Keratinocyte (primary cell): ENCODE measurements around the gene ESR2. TPM values are rescaled to one million over a fixed set of nuclear protein-coding genes. Genes with fewer than 3 reads are reported as not detected.

ENCODE experiments used
- DNase-seq: peaks from one replicate; pipeline ENCODE4 v3.0.0-alpha.2; 2011; ENCODE audit warnings: low read depth, missing footprints, low spot score
- FAIRE-seq: peaks from 2 replicates; lab custom pipeline; 2011; peaks lifted over from hg19 to GRCh38; lab: Jason Lieb, UNC
- H2AFZ ChIP-seq: 2 replicates; pipeline ENCODE4 v1.6.0; 2012; ENCODE audit warnings: low read length, control low read depth, inconsistent platforms; ENCODE audit not compliant: control insufficient read depth
- H3K27ac ChIP-seq: 2 replicates; pipeline ENCODE4 v1.5.1; 2011; ENCODE audit warnings: low read length; ENCODE audit not compliant: control insufficient read depth, insufficient read depth
- H3K27me3 ChIP-seq: 3 replicates; pipeline ENCODE4 v1.6.0; 2011; ENCODE audit warnings: low read length; ENCODE audit not compliant: control insufficient read depth, insufficient read depth; ENCODE audit errors: extremely low read depth
- H3K36me3 ChIP-seq, 2 experiments: 2 replicates in 1 of 2; 3 replicates in 1 of 2; pipeline ENCODE4 v1.5.1; 2011; ENCODE audit warnings: low read length in 2 of 2, mild to moderate bottlenecking in 1 of 2; ENCODE audit not compliant: control insufficient read depth in 2 of 2, insufficient read depth in 2 of 2; ENCODE audit errors: extremely low read depth in 1 of 2
- H3K4me1 ChIP-seq: 3 replicates; pipeline ENCODE4 v1.5.1; 2011; ENCODE audit warnings: low read length; ENCODE audit not compliant: control insufficient read depth, insufficient read depth; ENCODE audit errors: extremely low read depth
- H3K4me2 ChIP-seq: 3 replicates; pipeline ENCODE4 v1.6.0; 2011; ENCODE audit warnings: low read depth, low read length; ENCODE audit not compliant: control insufficient read depth, insufficient read depth; ENCODE audit errors: extremely low read depth
- H3K4me3 ChIP-seq, 3 experiments: fragments of 200-600 bp in 1 of 3; sonication (generic) in 1 of 3; 2 replicates in 2 of 3; 3 replicates in 1 of 3; pipeline ENCODE4 v1.5.1; 2011 to 2016; ENCODE audit warnings: low read length in 3 of 3, mild to moderate bottlenecking in 3 of 3, control low read depth in 2 of 3, inconsistent platforms in 1 of 3, low read depth in 1 of 3, mixed read lengths in 1 of 3, mixed run types in 1 of 3, moderate library complexity in 1 of 3; ENCODE audit not compliant: control insufficient read depth in 2 of 3, insufficient read depth in 2 of 3; ENCODE audit errors: extremely low read depth in 1 of 3
- H3K79me2 ChIP-seq: 2 replicates; pipeline ENCODE4 v1.6.0; 2012; ENCODE audit warnings: low read length; ENCODE audit not compliant: control insufficient read depth, insufficient read depth
- H3K9ac ChIP-seq: 3 replicates; pipeline ENCODE4 v1.6.0; 2011; ENCODE audit warnings: low read length; ENCODE audit not compliant: control insufficient read depth, insufficient read depth; ENCODE audit errors: extremely low read depth
- H3K9me1 ChIP-seq: 3 replicates; pipeline ENCODE4 v1.6.0; 2011; ENCODE audit warnings: low read length; ENCODE audit not compliant: control insufficient read depth, insufficient read depth; ENCODE audit errors: extremely low read depth
- H3K9me3 ChIP-seq: 2 replicates; pipeline ENCODE4 v1.5.1; 2012; ENCODE audit warnings: low read depth, low read length; ENCODE audit not compliant: control insufficient read depth
- H4K20me1 ChIP-seq: 3 replicates; pipeline ENCODE4 v1.6.0; 2011; ENCODE audit warnings: low read length; ENCODE audit not compliant: control insufficient read depth, insufficient read depth; ENCODE audit errors: extremely low read depth
- EZH2 ChIP-seq: IDR thresholded peaks from one replicate; pipeline ENCODE4 v1.6.1; 2012; ENCODE audit warnings: inconsistent platforms, mild to moderate bottlenecking, low read length, moderate library complexity
- dilution Hi-C: fragments of 300-500 bp; cut with MboI; formaldehyde crosslinking; loops from one replicate; pipeline ENCODE4 v1.7.0; 2020; ENCODE audit warnings: low sequenced_read_pairs; ENCODE audit not compliant: extremely low pct_ligation_motif_present
- polyA plus RNA-seq, 5 experiments: library from polyadenylated mRNA; depleted of rRNA in 3 of 5; stranded (reverse) in 3 of 5; stranded (forward) in 1 of 5; unstranded in 1 of 5; fragments of >200 nt; gene quantifications; 1 replicate in 1 of 5; 2 replicates in 3 of 5; 3 replicates in 1 of 5; pipeline versions ENCODE4 v1.2.1 to v1.2.3, GENCODE V29; 2011 to 2012; ENCODE audit warnings: missing spikeins in 2 of 5, low read depth in 1 of 5, low replicate concordance in 1 of 5
- TF ChIP-seq, protein P1 (sequence below), 3 experiments: IDR thresholded peaks in 1 of 3; conservative IDR thresholded peaks in 1 of 3; optimal IDR thresholded peaks in 1 of 3; 2 replicates in 2 of 3; 3 replicates in 1 of 3; pipeline versions ENCODE3 to v1.5.1; 2011; ENCODE audit warnings: low read length in 3 of 3, mild to moderate bottlenecking in 3 of 3, moderate library complexity in 2 of 3, control low read depth in 1 of 3, inconsistent platforms in 1 of 3; ENCODE audit not compliant: insufficient read depth in 2 of 3; ENCODE audit errors: extremely low read depth in 1 of 3

Gene ESR2
- polyA plus RNA-seq, 1 donor (not counting 4 experiments of a cell fraction or from before 2014, with no cell fraction given), result 0.03 TPM

- Histone ChIP-seq H3K4me1 (no peaks in the 10 kb centered on the region), H3K9ac (no peak overlapping the region), H3K9me3 (no peaks in the 10 kb centered on the region), H3K4me3 (no peak overlapping the region), H3K27me3 (no peaks in the 10 kb centered on the region), H3K79me2 (no peaks in the 10 kb centered on the region), H4K20me1 (no peaks in the 10 kb centered on the region), H3K9me1 (no peaks in the 10 kb centered on the region), H3K4me2 (no peak overlapping the region), H3K27ac (no peak overlapping the region), H3K36me3 (peaks cover 0 to 20% of the 10 kb centered on the region in 2 experiments), H2AFZ (no peak overlapping the region)
- no peak for DNase-seq
- no peak for FAIRE-seq
- dilution Hi-C loops, result no loop called here
- TF ChIP-seq, protein P1, sequence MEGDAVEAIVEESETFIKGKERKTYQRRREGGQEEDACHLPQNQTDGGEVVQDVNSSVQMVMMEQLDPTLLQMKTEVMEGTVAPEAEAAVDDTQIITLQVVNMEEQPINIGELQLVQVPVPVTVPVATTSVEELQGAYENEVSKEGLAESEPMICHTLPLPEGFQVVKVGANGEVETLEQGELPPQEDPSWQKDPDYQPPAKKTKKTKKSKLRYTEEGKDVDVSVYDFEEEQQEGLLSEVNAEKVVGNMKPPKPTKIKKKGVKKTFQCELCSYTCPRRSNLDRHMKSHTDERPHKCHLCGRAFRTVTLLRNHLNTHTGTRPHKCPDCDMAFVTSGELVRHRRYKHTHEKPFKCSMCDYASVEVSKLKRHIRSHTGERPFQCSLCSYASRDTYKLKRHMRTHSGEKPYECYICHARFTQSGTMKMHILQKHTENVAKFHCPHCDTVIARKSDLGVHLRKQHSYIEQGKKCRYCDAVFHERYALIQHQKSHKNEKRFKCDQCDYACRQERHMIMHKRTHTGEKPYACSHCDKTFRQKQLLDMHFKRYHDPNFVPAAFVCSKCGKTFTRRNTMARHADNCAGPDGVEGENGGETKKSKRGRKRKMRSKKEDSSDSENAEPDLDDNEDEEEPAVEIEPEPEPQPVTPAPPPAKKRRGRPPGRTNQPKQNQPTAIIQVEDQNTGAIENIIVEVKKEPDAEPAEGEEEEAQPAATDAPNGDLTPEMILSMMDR (optimal IDR thresholded peaks at IDR 0.05 in 1 of 3, IDR thresholded peaks at IDR 0.05 in 1 of 3, conservative IDR thresholded peaks at IDR 0.05 in 1 of 3; ENCODE audit: extremely low read depth in 1 of 3, insufficient read depth in 2 of 3, low read length in 3 of 3), result no peak
- TF ChIP-seq EZH2, result no peak
Measured at GRCh38 chr14:64159588-64159987, 134.6 kb downstream of the ESR2 start.

GRCh38 chr14:64158608-64159007, 135.6 kb downstream of the ESR2 start:
- H3K4me2 ChIP-seq, result no peak overlapping the region
- DNase-seq (no peak), FAIRE-seq (no peak)
- H3K27ac ChIP-seq, result no peak overlapping the region
- H2AFZ ChIP-seq, result no peak overlapping the region
- dilution Hi-C loops, result no loop called here
- TF ChIP-seq, protein P1 (optimal IDR thresholded peaks at IDR 0.05 in 1 of 3, IDR thresholded peaks at IDR 0.05 in 1 of 3, conservative IDR thresholded peaks at IDR 0.05 in 1 of 3; ENCODE audit: extremely low read depth in 1 of 3, insufficient read depth in 2 of 3, low read length in 3 of 3), result no peak
- no peak for TF ChIP-seq EZH2
- no peaks in the 10 kb centered on the region for H4K20me1 ChIP-seq
- H3K9me1 ChIP-seq, result no peaks in the 10 kb centered on the region
- H3K4me3 ChIP-seq, result no peak overlapping the region
- H3K9me3 ChIP-seq, result no peaks in the 10 kb centered on the region
- no peak overlapping the region for H3K9ac ChIP-seq
- H3K4me1 ChIP-seq, result no peaks in the 10 kb centered on the region
- no peaks in the 10 kb centered on the region for H3K79me2 ChIP-seq
- no peaks in the 10 kb centered on the region for H3K27me3 ChIP-seq
- peaks cover 0 to 20% of the 10 kb centered on the region in 2 experiments for H3K36me3 ChIP-seq
